WTC11 (cell line): ENCODE data around the gene HDAC8. TPM values are rescaled to one million over a fixed set of nuclear protein-coding genes. Genes with fewer than 3 reads are reported as not detected.
"Not testable (repeated sequence)": the region's sequence is repeated elsewhere in the genome, so short reads cannot be mapped to it uniquely, and the experiment has no call there.

ENCODE experiments used
- ATAC-seq: fragments of 200-7000 bp; cut with Tn5 transposase; 2 replicates; pipeline ENCODE4 v1.10.0; 2021; ENCODE audit warnings: mild to moderate bottlenecking, moderate library complexity
- CTCF ChIA-PET: fragments of 300-600 bp; sonication (Branson Sonifier 250); formaldehyde crosslinking; loops from one replicate; lab custom pipeline; 2021; ENCODE audit warnings: antibody characterized with exemption; lab: Charles Lee
- POLR2A ChIA-PET: fragments of 350-600 bp; sonication (Branson Sonifier 250); formaldehyde crosslinking; loops from one replicate; lab custom pipeline; 2021; ENCODE audit warnings: antibody characterized with exemption; lab: Charles Lee
- DNase-seq: peaks from one replicate; pipeline ENCODE4 v3.0.0; 2021; ENCODE audit warnings: low spot score
- H3K27ac Mint-ChIP-seq: 2 replicates; pipeline ENCODE4 v1.8.0; 2021; ENCODE audit warnings: mixed read lengths
- H3K27me3 Mint-ChIP-seq: 2 replicates; pipeline ENCODE4 v1.8.0; 2021; ENCODE audit warnings: low read depth, mild to moderate bottlenecking, moderate library complexity, mixed read lengths
- H3K36me3 Mint-ChIP-seq: 2 replicates; pipeline ENCODE4 v1.8.0; 2021; ENCODE audit warnings: mixed read lengths
- H3K4me1 Mint-ChIP-seq: 2 replicates; pipeline ENCODE4 v1.8.0; 2022; ENCODE audit warnings: mixed read lengths
- H3K4me3 Mint-ChIP-seq: 2 replicates; pipeline ENCODE4 v1.8.0; 2021; ENCODE audit warnings: mild to moderate bottlenecking, moderate library complexity, mixed read lengths
- H3K9me3 Mint-ChIP-seq: 2 replicates; pipeline ENCODE4 v1.8.0; 2021; ENCODE audit warnings: mixed read lengths
- ATF1 ChIP-seq: sonication (generic); formaldehyde crosslinking; IDR thresholded peaks from 2 replicates; pipeline ENCODE4 v1.8.1; 2023; ENCODE audit warnings: mild to moderate bottlenecking, moderate library complexity, missing genetic modification reagents
- ELF4 ChIP-seq: sonication (generic); formaldehyde crosslinking; IDR thresholded peaks from 2 replicates; pipeline ENCODE4 v1.8.1; 2022; ENCODE audit warnings: low read depth, mild to moderate bottlenecking, moderate library complexity, missing genetic modification reagents
- EMX1 ChIP-seq: fragments of 250-450 bp; sonication (Bioruptor Pico); IDR thresholded peaks from 2 replicates; pipeline ENCODE4 v1.8.0; 2021; ENCODE audit warnings: mild to moderate bottlenecking
- ETV6 ChIP-seq: sonication (generic); formaldehyde crosslinking; IDR thresholded peaks from 2 replicates; pipeline ENCODE4 v1.8.1; 2022; ENCODE audit warnings: mild to moderate bottlenecking, missing genetic modification reagents
- MXD4 ChIP-seq: fragments of 250-450 bp; sonication (Bioruptor Pico); IDR thresholded peaks from 2 replicates; pipeline ENCODE4 v1.8.0; 2021; ENCODE audit warnings: mild to moderate bottlenecking, moderate library complexity, borderline replicate concordance
- NR1H2 ChIP-seq: sonication (generic); formaldehyde crosslinking; IDR thresholded peaks from 2 replicates; pipeline ENCODE4 v1.9.0; 2021; ENCODE audit warnings: mild to moderate bottlenecking, moderate library complexity, missing genetic modification reagents
- RELA ChIP-seq: sonication (generic); formaldehyde crosslinking; IDR thresholded peaks from 2 replicates; pipeline ENCODE4 v1.8.1; 2022; ENCODE audit warnings: missing genetic modification reagents, mild to moderate bottlenecking, borderline replicate concordance
- SP1 ChIP-seq: sonication (generic); formaldehyde crosslinking; conservative IDR thresholded peaks from 2 replicates; pipeline ENCODE4 v1.8.1; 2022; ENCODE audit warnings: missing genetic modification reagents
- TEAD4 ChIP-seq: sonication (generic); formaldehyde crosslinking; IDR thresholded peaks from 2 replicates; pipeline ENCODE4 v1.8.0; 2022; ENCODE audit warnings: mild to moderate bottlenecking, missing genetic modification reagents
- ZNF138 ChIP-seq: sonication (generic); formaldehyde crosslinking; conservative IDR thresholded peaks from 2 replicates; pipeline ENCODE4 v1.8.1; 2022; ENCODE audit warnings: mild to moderate bottlenecking, moderate library complexity, missing genetic modification reagents
- ZNF219 ChIP-seq: sonication (generic); formaldehyde crosslinking; IDR thresholded peaks from 2 replicates; pipeline ENCODE4 v1.8.0; 2023; ENCODE audit warnings: missing genetic modification reagents, mild to moderate bottlenecking, borderline replicate concordance
- ZNF232 ChIP-seq: sonication (generic); formaldehyde crosslinking; IDR thresholded peaks from 2 replicates; pipeline ENCODE4 v1.8.0; 2022; ENCODE audit warnings: mild to moderate bottlenecking, missing genetic modification reagents
- ZNF317 ChIP-seq: sonication (generic); formaldehyde crosslinking; IDR thresholded peaks from 2 replicates; pipeline ENCODE4 v1.8.1; 2023; ENCODE audit warnings: low read depth, mild to moderate bottlenecking, moderate library complexity, missing genetic modification reagents, borderline replicate concordance
- ZNF416 ChIP-seq: fragments of 250-450 bp; sonication (Bioruptor Pico); IDR thresholded peaks from 2 replicates; pipeline ENCODE4 v1.9.0; 2021; ENCODE audit warnings: mild to moderate bottlenecking, inconsistent platforms
- total RNA-seq: library from RNA; stranded (reverse); gene quantifications from 3 replicates; pipeline ENCODE4 v1.2.3, GENCODE V29; 2021
- TF ChIP-seq, protein P1 (sequence below): sonication (generic); formaldehyde crosslinking; IDR thresholded peaks from 2 replicates; pipeline ENCODE4 v1.8.0; 2023; ENCODE audit warnings: missing genetic modification reagents, mild to moderate bottlenecking, borderline replicate concordance
- TF ChIP-seq, protein P2 (sequence below): sonication (generic); formaldehyde crosslinking; IDR thresholded peaks from 2 replicates; pipeline ENCODE4 v1.8.1; 2023; ENCODE audit warnings: mild to moderate bottlenecking, missing genetic modification reagents
- TF ChIP-seq, protein P3 (sequence below): sonication (generic); formaldehyde crosslinking; IDR thresholded peaks from 2 replicates; pipeline ENCODE4 v1.8.0; 2022; ENCODE audit warnings: mild to moderate bottlenecking, missing genetic modification reagents
- TF ChIP-seq, protein P4 (sequence below): fragments of 200-600 bp; IDR thresholded peaks from 2 replicates; pipeline ENCODE4 v1.8.0; 2022; ENCODE audit warnings: antibody characterized with exemption
- TF ChIP-seq, protein P5 (sequence below): sonication (generic); formaldehyde crosslinking; IDR thresholded peaks from 2 replicates; pipeline ENCODE4 v1.8.1; 2022; ENCODE audit warnings: mild to moderate bottlenecking, missing genetic modification reagents, moderate library complexity, borderline replicate concordance
- TF ChIP-seq, protein P6 (sequence below): sonication (generic); formaldehyde crosslinking; IDR thresholded peaks from 2 replicates; pipeline ENCODE4 v1.8.0; 2022; ENCODE audit warnings: mild to moderate bottlenecking, missing genetic modification reagents

HDAC8 gene
- total RNA-seq, 1 experiment from 2014 or later: 22.5 TPM

DNA sequence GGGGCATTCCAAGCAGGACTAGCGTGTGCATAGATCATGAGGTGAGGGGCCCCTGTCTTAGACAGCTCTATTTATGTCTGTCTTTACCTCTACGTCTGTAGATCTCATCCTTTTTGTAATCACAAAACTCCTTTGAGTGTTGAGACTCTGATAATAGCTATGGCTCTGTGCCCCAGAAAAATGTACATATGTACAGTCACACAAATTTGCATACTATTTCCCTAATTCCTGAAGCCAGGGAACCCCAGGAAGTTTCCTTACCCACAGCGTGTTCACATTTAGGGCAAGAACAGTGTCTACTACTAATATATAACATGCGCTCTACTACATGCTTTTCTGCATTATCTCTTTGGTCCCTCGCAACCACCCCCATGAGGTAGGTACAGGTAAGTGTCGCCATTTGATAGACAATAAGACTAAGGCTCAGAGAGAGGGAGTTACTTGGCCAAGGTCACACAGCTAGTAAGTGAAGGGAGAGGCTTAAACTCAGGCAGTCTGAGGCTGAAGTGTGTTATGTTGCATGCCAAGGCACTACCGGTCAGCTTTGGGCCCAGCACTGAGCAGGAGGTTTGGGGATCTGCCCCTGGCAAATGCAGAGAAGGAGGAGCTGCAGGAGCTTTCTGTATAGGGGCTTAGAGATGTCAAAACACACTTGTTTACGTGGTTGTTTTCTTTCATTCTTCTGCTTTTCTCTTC, 245.9 kb downstream of the HDAC8 start:
- ATAC-seq (no peak), DNase-seq (no peak)
- H3K27me3 Mint-ChIP-seq: no peaks in the 10 kb centered on the region
- CTCF ChIA-PET: interaction anchor here (0.8 kb wide), 1 partner anchor 29 kb away, joined by 3 read pairs; no protein-coding TSS in a partner anchor
- TF ChIP-seq ZNF317 (CRISPR knock-in tag) (no peak), ZNF138 (CRISPR knock-in tag) (no peak), EMX1 (no peak), RELA (CRISPR knock-in tag) (no peak), MXD4 (CRISPR knock-in tag) (no peak), ZNF219 (no peak), NR1H2 (CRISPR knock-in tag) (no peak), TEAD4 (CRISPR knock-in tag) (no peak), ELF4 (CRISPR knock-in tag) (no peak), ETV6 (CRISPR knock-in tag) (no peak), ZNF416 (CRISPR knock-in tag) (no peak), ZNF232 (CRISPR knock-in tag) (no peak), ATF1 (CRISPR knock-in tag) (no peak), SP1 (CRISPR knock-in tag) (no peak)
- TF ChIP-seq, protein P1, sequence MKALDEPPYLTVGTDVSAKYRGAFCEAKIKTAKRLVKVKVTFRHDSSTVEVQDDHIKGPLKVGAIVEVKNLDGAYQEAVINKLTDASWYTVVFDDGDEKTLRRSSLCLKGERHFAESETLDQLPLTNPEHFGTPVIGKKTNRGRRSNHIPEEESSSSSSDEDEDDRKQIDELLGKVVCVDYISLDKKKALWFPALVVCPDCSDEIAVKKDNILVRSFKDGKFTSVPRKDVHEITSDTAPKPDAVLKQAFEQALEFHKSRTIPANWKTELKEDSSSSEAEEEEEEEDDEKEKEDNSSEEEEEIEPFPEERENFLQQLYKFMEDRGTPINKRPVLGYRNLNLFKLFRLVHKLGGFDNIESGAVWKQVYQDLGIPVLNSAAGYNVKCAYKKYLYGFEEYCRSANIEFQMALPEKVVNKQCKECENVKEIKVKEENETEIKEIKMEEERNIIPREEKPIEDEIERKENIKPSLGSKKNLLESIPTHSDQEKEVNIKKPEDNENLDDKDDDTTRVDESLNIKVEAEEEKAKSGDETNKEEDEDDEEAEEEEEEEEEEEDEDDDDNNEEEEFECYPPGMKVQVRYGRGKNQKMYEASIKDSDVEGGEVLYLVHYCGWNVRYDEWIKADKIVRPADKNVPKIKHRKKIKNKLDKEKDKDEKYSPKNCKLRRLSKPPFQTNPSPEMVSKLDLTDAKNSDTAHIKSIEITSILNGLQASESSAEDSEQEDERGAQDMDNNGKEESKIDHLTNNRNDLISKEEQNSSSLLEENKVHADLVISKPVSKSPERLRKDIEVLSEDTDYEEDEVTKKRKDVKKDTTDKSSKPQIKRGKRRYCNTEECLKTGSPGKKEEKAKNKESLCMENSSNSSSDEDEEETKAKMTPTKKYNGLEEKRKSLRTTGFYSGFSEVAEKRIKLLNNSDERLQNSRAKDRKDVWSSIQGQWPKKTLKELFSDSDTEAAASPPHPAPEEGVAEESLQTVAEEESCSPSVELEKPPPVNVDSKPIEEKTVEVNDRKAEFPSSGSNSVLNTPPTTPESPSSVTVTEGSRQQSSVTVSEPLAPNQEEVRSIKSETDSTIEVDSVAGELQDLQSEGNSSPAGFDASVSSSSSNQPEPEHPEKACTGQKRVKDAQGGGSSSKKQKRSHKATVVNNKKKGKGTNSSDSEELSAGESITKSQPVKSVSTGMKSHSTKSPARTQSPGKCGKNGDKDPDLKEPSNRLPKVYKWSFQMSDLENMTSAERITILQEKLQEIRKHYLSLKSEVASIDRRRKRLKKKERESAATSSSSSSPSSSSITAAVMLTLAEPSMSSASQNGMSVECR (CRISPR knock-in tag): no peak
- TF ChIP-seq, protein P2, sequence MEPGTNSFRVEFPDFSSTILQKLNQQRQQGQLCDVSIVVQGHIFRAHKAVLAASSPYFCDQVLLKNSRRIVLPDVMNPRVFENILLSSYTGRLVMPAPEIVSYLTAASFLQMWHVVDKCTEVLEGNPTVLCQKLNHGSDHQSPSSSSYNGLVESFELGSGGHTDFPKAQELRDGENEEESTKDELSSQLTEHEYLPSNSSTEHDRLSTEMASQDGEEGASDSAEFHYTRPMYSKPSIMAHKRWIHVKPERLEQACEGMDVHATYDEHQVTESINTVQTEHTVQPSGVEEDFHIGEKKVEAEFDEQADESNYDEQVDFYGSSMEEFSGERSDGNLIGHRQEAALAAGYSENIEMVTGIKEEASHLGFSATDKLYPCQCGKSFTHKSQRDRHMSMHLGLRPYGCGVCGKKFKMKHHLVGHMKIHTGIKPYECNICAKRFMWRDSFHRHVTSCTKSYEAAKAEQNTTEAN (CRISPR knock-in tag): no peak
- TF ChIP-seq, protein P3, sequence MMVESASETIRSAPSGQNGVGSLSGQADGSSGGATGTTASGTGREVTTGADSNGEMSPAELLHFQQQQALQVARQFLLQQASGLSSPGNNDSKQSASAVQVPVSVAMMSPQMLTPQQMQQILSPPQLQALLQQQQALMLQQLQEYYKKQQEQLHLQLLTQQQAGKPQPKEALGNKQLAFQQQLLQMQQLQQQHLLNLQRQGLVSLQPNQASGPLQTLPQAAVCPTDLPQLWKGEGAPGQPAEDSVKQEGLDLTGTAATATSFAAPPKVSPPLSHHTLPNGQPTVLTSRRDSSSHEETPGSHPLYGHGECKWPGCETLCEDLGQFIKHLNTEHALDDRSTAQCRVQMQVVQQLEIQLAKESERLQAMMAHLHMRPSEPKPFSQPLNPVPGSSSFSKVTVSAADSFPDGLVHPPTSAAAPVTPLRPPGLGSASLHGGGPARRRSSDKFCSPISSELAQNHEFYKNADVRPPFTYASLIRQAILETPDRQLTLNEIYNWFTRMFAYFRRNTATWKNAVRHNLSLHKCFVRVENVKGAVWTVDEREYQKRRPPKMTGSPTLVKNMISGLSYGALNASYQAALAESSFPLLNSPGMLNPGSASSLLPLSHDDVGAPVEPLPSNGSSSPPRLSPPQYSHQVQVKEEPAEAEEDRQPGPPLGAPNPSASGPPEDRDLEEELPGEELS (CRISPR knock-in tag): no peak
- TF ChIP-seq, protein P4, sequence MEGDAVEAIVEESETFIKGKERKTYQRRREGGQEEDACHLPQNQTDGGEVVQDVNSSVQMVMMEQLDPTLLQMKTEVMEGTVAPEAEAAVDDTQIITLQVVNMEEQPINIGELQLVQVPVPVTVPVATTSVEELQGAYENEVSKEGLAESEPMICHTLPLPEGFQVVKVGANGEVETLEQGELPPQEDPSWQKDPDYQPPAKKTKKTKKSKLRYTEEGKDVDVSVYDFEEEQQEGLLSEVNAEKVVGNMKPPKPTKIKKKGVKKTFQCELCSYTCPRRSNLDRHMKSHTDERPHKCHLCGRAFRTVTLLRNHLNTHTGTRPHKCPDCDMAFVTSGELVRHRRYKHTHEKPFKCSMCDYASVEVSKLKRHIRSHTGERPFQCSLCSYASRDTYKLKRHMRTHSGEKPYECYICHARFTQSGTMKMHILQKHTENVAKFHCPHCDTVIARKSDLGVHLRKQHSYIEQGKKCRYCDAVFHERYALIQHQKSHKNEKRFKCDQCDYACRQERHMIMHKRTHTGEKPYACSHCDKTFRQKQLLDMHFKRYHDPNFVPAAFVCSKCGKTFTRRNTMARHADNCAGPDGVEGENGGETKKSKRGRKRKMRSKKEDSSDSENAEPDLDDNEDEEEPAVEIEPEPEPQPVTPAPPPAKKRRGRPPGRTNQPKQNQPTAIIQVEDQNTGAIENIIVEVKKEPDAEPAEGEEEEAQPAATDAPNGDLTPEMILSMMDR: no peak
- TF ChIP-seq, protein P5, sequence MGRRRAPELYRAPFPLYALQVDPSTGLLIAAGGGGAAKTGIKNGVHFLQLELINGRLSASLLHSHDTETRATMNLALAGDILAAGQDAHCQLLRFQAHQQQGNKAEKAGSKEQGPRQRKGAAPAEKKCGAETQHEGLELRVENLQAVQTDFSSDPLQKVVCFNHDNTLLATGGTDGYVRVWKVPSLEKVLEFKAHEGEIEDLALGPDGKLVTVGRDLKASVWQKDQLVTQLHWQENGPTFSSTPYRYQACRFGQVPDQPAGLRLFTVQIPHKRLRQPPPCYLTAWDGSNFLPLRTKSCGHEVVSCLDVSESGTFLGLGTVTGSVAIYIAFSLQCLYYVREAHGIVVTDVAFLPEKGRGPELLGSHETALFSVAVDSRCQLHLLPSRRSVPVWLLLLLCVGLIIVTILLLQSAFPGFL: no peak
- TF ChIP-seq, protein P6, sequence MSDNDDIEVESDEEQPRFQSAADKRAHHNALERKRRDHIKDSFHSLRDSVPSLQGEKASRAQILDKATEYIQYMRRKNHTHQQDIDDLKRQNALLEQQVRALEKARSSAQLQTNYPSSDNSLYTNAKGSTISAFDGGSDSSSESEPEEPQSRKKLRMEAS: no peak
- TF ChIP-seq, all 79 proteins: peak for 0
- Mint-ChIP-seq H3K36me3 (peaks cover 11% of the 10 kb centered on the region), H3K4me1 (peaks cover 24% of the 10 kb centered on the region), H3K27ac (no peak overlapping the region), H3K4me3 (no peak overlapping the region), H3K9me3 (peaks cover 5% of the 10 kb centered on the region)
- POLR2A ChIA-PET: interaction anchor here (0.7 kb wide), 1 partner anchor 26 kb away, joined by 3 read pairs; no protein-coding TSS in a partner anchor

DNA sequence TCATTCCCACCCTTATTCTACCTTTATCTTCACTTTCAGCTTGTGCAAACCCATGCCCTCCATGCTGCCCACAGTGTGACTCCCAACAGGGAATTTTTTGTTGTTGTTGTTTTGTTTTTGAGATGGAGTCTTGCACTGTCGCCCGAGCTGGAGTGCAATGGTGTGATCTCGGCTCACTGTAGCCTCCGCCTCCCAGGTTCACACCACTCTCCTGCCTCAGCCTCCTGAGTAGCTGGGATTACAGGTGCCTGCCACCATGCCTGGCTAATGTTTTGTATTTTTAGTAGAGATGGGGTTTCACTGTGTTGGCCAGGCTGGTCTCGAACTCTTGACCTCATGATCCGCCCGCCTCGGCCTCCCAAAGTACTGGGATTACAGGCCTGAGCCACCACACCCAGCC, 253.0 kb downstream of the HDAC8 start:
- ATAC-seq, H3K9me3 Mint-ChIP-seq, H3K4me3 Mint-ChIP-seq, H3K36me3 Mint-ChIP-seq, H3K27me3 Mint-ChIP-seq, H3K27ac Mint-ChIP-seq, DNase-seq, POLR2A ChIA-PET: not testable (repeated sequence)
- peaks cover 12% of the 10 kb centered on the region for H3K4me1 Mint-ChIP-seq
- CTCF ChIA-PET: interaction anchor here (1.1 kb wide), 1 partner anchor 22 kb away, joined by 3 read pairs; no protein-coding TSS in a partner anchor
